Calu3 (cell line): Measurements from ENCODE around the gene VPS26A. TPM values are rescaled to one million over a fixed set of nuclear protein-coding genes. Genes with fewer than 3 reads are reported as not detected.

Source experiments
- BruUV-seq: library from RNA; stranded (reverse); fragments of 400-500 nt; replicated peaks from 2 replicates; lab custom pipeline; 2021; lab: Mats Ljungman, UMichigan
- CTCF ChIA-PET: fragments of 300-600 bp; sonication (Branson Sonifier 250); formaldehyde crosslinking; loops from one replicate; lab custom pipeline; 2022; ENCODE audit warnings: antibody characterized with exemption; lab: Charles Lee
- DNase-seq: peaks from one replicate; pipeline ENCODE4 v3.0.0; 2022
- H3K27ac Mint-ChIP-seq: one replicate; pipeline ENCODE4 v1.8.0; 2022; ENCODE audit warnings: mixed read lengths; ENCODE audit not compliant: unreplicated experiment
- H3K27me3 Mint-ChIP-seq: one replicate; pipeline ENCODE4 v1.8.0; 2022; ENCODE audit warnings: mixed read lengths; ENCODE audit not compliant: unreplicated experiment
- H3K36me3 Mint-ChIP-seq: one replicate; pipeline ENCODE4 v1.8.0; 2022; ENCODE audit warnings: mild to moderate bottlenecking, moderate library complexity, mixed read lengths; ENCODE audit not compliant: insufficient read depth, unreplicated experiment
- H3K4me1 Mint-ChIP-seq: one replicate; pipeline ENCODE4 v1.8.0; 2022; ENCODE audit warnings: mild to moderate bottlenecking, low read depth, mixed read lengths; ENCODE audit not compliant: unreplicated experiment
- H3K4me3 Mint-ChIP-seq: one replicate; pipeline ENCODE4 v1.8.0; 2022; ENCODE audit warnings: mild to moderate bottlenecking, low read depth, moderate library complexity, mixed read lengths; ENCODE audit not compliant: unreplicated experiment
- H3K9me3 Mint-ChIP-seq: one replicate; pipeline ENCODE4 v1.8.0; 2022; ENCODE audit warnings: low read depth, mixed read lengths; ENCODE audit not compliant: unreplicated experiment
- CTCF ChIP-seq: fragments of 200-600 bp; IDR thresholded peaks from one replicate; pipeline ENCODE4 v1.8.0; 2022; ENCODE audit warnings: antibody characterized with exemption; ENCODE audit not compliant: unreplicated experiment
- intact Hi-C: fragments of 100-400 bp; cut with micrococcal nuclease; formaldehyde crosslinking; loops from one replicate; pipeline ENCODE4 v1.10.0; 2022; ENCODE audit not compliant: unreplicated experiment
- total RNA-seq: library from RNA; stranded (reverse); gene quantifications from 2 replicates; pipeline ENCODE4 v1.2.3, GENCODE V29; 2022

VPS26A gene
- total RNA-seq, 1 experiment from 2014 or later: 80.3 TPM

- Mint-ChIP-seq H3K27ac (no peak overlapping the region), H3K4me1 (peaks cover 22% of the 10 kb centered on the region), H3K9me3 (no peaks in the 10 kb centered on the region), H3K27me3 (no peaks in the 10 kb centered on the region), H3K36me3 (peaks cover 36% of the 10 kb centered on the region), H3K4me3 (no peak overlapping the region)
- no TSS peak for BruUV-seq
- CTCF ChIA-PET: no interaction called here
- no peak for DNase-seq
- intact Hi-C loops: no loop called here
- no peak for TF ChIP-seq CTCF
These were observed 84.8 kb downstream of the VPS26A start for GRCh38 chr10:69208761-69209160.

GRCh38 chr10:69209787-69210484 is 86.0 kb downstream of the VPS26A start:
- no peak for DNase-seq
- no TSS peak for BruUV-seq
- CTCF ChIA-PET: no interaction called here

GRCh38 chr10:69211104-69211503 is 87.1 kb downstream of the VPS26A start:
- no TSS peak for BruUV-seq
- intact Hi-C loops: no loop called here
- peaks cover 24% of the 10 kb centered on the region for H3K36me3 Mint-ChIP-seq

More at GRCh38 chr10:69209787-69210484, 86.0 kb downstream of the VPS26A start:
- Mint-ChIP-seq H3K36me3 (peaks cover 26% of the 10 kb centered on the region), H3K27me3 (no peaks in the 10 kb centered on the region), H3K4me3 (no peak overlapping the region), H3K9me3 (no peaks in the 10 kb centered on the region), H3K27ac (no peak overlapping the region), H3K4me1 (peaks cover 33% of the 10 kb centered on the region)
- intact Hi-C loops: no loop called here
- TF ChIP-seq CTCF: no peak

DNA sequence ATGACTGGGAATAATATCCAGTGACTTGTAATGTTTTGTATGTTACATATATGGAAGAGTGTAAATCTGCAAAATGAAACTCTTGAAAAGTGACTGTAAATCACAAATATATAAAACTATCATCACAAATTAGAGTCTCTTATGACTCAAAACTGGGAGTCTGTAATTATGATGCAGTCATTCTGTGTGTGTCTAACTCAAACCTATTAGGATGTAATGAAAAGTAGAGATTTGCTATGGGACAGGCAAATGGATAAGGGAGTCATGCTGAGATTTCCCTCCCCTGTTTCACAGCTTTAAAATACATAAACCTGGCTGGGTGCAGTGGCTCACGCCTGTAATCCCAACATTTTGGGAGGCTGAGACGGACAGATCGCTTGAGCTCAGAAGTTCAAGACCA is 87.5 kb downstream of the VPS26A start:
- Mint-ChIP-seq H3K4me1 (peaks cover 49% of the 10 kb centered on the region), H3K27ac (no peak overlapping the region), H3K9me3 (no peaks in the 10 kb centered on the region), H3K4me3 (no peak overlapping the region), H3K27me3 (no peaks in the 10 kb centered on the region), H3K36me3 (peaks cover 21% of the 10 kb centered on the region)
- CTCF ChIA-PET: interaction anchor here (0.9 to 1.6 kb wide), 3 partner anchors 9 to 256 kb away, joined by 4 to 7 read pairs (median 5); partner anchors contain the start of genes DDX21 and HKDC1
- intact Hi-C loops: no loop called here
- TF ChIP-seq CTCF: no peak
- no peak for DNase-seq
- no TSS peak for BruUV-seq

More at GRCh38 chr10:69211104-69211503, 87.1 kb downstream of the VPS26A start:
- no peak for DNase-seq
- Mint-ChIP-seq H3K27ac (no peak overlapping the region), H3K4me3 (no peak overlapping the region), H3K27me3 (no peaks in the 10 kb centered on the region), H3K9me3 (no peaks in the 10 kb centered on the region), H3K4me1 (peaks cover 45% of the 10 kb centered on the region)
- CTCF ChIA-PET: interaction anchor here (1.1 to 1.6 kb wide), 2 partner anchors 9 to 11 kb away, joined by 5 to 7 read pairs; partner anchors contain the start of gene HKDC1
- no peak for TF ChIP-seq CTCF
